Activated CD8-positive, alpha-beta T cell treated with anti-CD3 and anti-CD28 coated beads for 36 hours (primary cell): ENCODE results near the gene SLC12A6. TPM values are rescaled to one million over a fixed set of nuclear protein-coding genes. Genes with fewer than 3 reads are reported as not detected.
"Not testable (repeated sequence)": the region's sequence is repeated elsewhere in the genome, so short reads cannot be mapped to it uniquely, and the experiment has no call there.

Experiments used
- ATAC-seq: fragments of 200-7000 bp; cut with Tn5 transposase; one replicate; pipeline ENCODE4 v1.10.0; 2021; ENCODE audit warnings: mild to moderate bottlenecking, moderate library complexity
- CTCF ChIA-PET: fragments of 350-600 bp; sonication (Branson Sonifier 250); formaldehyde crosslinking; loops from one replicate; lab custom pipeline; 2021; ENCODE audit warnings: antibody characterized with exemption; lab: Charles Lee
- POLR2A ChIA-PET: fragments of 350-600 bp; sonication (Branson Sonifier 250); formaldehyde crosslinking; loops from one replicate; lab custom pipeline; 2021; ENCODE audit warnings: antibody characterized with exemption; lab: Charles Lee
- DNase-seq: peaks from one replicate; pipeline ENCODE4 v3.0.0-alpha.2; 2020
- H3K27ac Mint-ChIP-seq: one replicate; pipeline ENCODE4 v1.8.0; 2021; ENCODE audit warnings: mild to moderate bottlenecking, mixed read lengths
- H3K27me3 Mint-ChIP-seq: one replicate; pipeline ENCODE4 v1.8.0; 2021; ENCODE audit warnings: mixed read lengths
- H3K36me3 Mint-ChIP-seq: one replicate; pipeline ENCODE4 v1.8.0; 2021; ENCODE audit warnings: low read depth, mixed read lengths
- H3K4me1 Mint-ChIP-seq: one replicate; pipeline ENCODE4 v1.8.0; 2021; ENCODE audit warnings: low read depth, mixed read lengths
- H3K4me3 Mint-ChIP-seq: one replicate; pipeline ENCODE4 v1.8.0; 2021; ENCODE audit warnings: mild to moderate bottlenecking, moderate library complexity, mixed read lengths
- H3K9me3 Mint-ChIP-seq: one replicate; pipeline ENCODE4 v1.8.0; 2021; ENCODE audit warnings: mixed read lengths
- CTCF ChIP-seq: fragments of 200-600 bp; IDR thresholded peaks from one replicate; pipeline ENCODE4 v1.8.0; 2022; ENCODE audit warnings: antibody characterized with exemption, mild to moderate bottlenecking
- intact Hi-C: fragments of 100-400 bp; cut with micrococcal nuclease; formaldehyde crosslinking; loops from one replicate; pipeline ENCODE4 v1.10.0; 2022
- total RNA-seq, 2 experiments: library from RNA; stranded (reverse); gene quantifications; one replicate each; pipeline ENCODE4 v1.2.3, GENCODE V29; 2021

SLC12A6 gene
- total RNA-seq: 10 to 100 TPM; 22.2 to 24.8 TPM

DNA sequence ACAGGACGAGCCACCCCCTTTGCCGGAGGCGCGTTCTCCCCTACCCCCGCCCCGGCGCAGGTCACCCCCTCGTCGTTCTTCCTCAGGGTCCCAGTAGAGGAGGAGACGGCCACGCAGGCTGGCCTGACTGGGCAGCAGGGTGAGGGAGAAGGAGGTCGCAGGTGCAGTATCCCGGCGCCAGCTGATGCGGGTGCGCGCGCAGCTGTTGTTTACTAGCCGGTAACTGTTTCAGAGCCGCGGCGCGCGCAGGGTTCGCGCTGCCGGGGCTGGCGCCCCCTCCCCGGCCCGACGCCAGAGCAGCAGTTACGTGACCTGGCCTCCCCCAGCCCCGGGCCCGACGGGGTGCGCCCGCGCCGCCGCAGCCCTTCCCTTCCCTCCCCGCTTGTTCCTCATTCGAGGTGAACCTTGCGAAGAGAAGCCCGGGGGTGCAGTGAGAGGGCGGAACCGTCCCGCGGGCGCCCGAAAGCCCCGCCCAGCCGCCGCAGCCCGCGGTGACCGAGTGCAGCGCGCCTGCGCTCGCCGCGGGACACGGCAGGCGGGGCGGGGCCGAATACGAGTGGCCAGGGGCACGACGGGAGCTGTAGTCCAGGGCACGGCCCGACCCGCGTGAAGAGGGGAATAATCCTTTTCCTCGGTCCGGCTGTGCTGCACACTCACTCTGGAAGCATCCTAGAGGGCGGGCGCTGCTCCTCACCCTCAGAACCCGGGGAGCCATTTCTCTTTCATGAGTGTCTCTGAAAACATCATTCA, at the start of gene SLC12A6:
SLC12A6 (minus strand) TSS at position 225 of the 750 bp plus-strand sequence. CDS start 1,101 bp downstream, outside the sequence.
- peak; percentile 91 for DNase-seq
- intact Hi-C loops: loop anchor here (10.0 kb wide), 1 partner anchor 247 kb away; the partner anchor contains the start of gene GOLGA8B
- no peaks in the 10 kb centered on the region for H3K9me3 Mint-ChIP-seq
- no peak for TF ChIP-seq CTCF
- peak; percentile 85 for ATAC-seq
- ChIA-PET POLR2A (interaction anchor here (0.6 to 3.0 kb wide), 3 partner anchors 10 to 15 kb away, joined by 4 to 18 read pairs (median 5); no protein-coding TSS in a partner anchor), CTCF (interaction anchor here (1.5 to 4.6 kb wide), 6 partner anchors 7 to 250 kb away, joined by 3 to 42 read pairs (median 12); partner anchors contain the start of gene LPCAT4)
- peak within 1 kb of the TSS; percentile 99 for H3K4me3 Mint-ChIP-seq
- no peaks in the 10 kb centered on the region for H3K27me3 Mint-ChIP-seq
- peaks cover 49% of the 10 kb centered on the region for H3K4me1 Mint-ChIP-seq
- peaks cover 29% of the 10 kb centered on the region for H3K36me3 Mint-ChIP-seq
- peak within 1 kb of the TSS; percentile 95 for H3K27ac Mint-ChIP-seq

- ATAC-seq, H3K27me3 Mint-ChIP-seq, intact Hi-C loops: not testable (repeated sequence)
These were observed 44.4 kb upstream of the SLC12A6 start for GRCh38 chr15:34381829-34382521.

DNA sequence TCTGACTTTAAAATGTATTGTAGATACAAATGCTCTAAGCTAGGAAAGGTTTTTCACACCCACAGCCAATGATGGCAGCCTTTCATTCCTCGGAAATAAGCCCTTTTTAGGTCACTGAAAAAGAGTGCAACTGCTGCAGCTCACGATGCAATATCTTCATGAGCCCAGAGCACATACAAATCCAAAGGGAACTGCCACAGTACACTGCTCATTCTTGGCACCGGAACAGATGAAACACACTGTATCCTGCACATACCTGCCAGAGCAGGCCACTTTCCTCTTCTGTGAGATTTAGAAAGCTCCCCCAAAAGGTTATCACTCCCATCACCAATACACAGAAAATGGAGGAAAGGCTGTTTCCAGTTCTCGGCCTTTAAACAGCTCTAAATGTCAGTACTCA, 42.9 kb upstream of the SLC12A6 start:
- H3K4me3 Mint-ChIP-seq, H3K36me3 Mint-ChIP-seq, POLR2A ChIA-PET, H3K4me1 Mint-ChIP-seq, ATAC-seq, H3K27ac Mint-ChIP-seq, DNase-seq, H3K27me3 Mint-ChIP-seq, CTCF ChIA-PET, H3K9me3 Mint-ChIP-seq, intact Hi-C loops: not testable (repeated sequence)

More at GRCh38 chr15:34381829-34382521, 44.4 kb upstream of the SLC12A6 start:
- CTCF ChIA-PET, POLR2A ChIA-PET, H3K4me3 Mint-ChIP-seq, H3K4me1 Mint-ChIP-seq, H3K9me3 Mint-ChIP-seq, DNase-seq, H3K36me3 Mint-ChIP-seq, H3K27ac Mint-ChIP-seq: not testable (repeated sequence)

DNA sequence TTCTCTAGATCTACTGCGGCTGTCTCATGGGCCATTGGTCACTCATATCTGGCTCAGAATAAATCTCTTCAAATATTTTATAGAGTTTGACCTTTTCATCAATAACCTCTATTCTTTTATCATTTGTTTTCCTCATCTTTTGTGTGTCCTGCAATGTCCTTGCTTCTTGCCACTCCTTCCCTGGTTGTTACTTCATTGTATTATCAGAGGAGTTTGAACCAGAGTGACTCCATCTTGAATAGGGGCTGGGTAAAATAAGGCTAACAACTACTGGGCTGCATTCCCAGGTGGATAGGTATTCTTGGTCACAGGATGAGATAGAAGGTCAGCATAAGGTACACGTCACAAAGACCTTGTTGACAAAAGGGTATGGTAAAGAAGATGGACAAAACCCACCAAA, 39.3 kb upstream of the SLC12A6 start:
- no peaks in the 10 kb centered on the region for H3K9me3 Mint-ChIP-seq
- ChIA-PET POLR2A (no interaction called here), CTCF (no interaction called here)
- TF ChIP-seq CTCF: no peak
- intact Hi-C loops: no loop called here
- H3K27ac Mint-ChIP-seq: no peak overlapping the region
- H3K36me3 Mint-ChIP-seq: peaks cover 4% of the 10 kb centered on the region
- no peak for ATAC-seq
- H3K4me1 Mint-ChIP-seq: no peaks in the 10 kb centered on the region
- no peaks in the 10 kb centered on the region for H3K27me3 Mint-ChIP-seq
- no peak overlapping the region for H3K4me3 Mint-ChIP-seq
- DNase-seq: no peak

- H3K27ac Mint-ChIP-seq, H3K4me3 Mint-ChIP-seq, DNase-seq, intact Hi-C loops, H3K9me3 Mint-ChIP-seq, ATAC-seq, H3K4me1 Mint-ChIP-seq, CTCF ChIA-PET, H3K36me3 Mint-ChIP-seq, H3K27me3 Mint-ChIP-seq, POLR2A ChIA-PET: not testable (repeated sequence)
These were observed 38.0 kb upstream of the SLC12A6 start for GRCh38 chr15:34375541-34375940.

DNA sequence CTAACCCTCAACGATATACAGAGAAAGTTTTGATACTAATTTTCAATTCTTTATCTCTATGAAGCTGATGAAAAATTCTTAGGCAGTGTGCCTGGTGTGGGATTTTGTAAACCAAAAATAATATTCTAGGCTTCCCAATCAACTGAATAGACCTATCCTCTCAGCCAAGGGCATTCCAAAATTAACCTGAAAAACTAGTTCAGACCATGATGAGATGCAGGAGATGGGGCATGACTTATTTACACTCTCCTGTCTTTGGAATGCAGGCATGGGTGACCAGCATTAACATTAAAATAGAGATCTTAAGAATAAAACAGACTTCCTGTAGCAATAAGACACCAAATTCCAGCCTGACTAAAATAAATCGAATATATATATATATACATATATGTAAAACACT, 37.2 kb upstream of the SLC12A6 start:
- ChIA-PET POLR2A (no interaction called here), CTCF (interaction anchor here (1.4 kb wide), 1 partner anchor 134 kb away, joined by 4 read pairs; no protein-coding TSS in a partner anchor)
- intact Hi-C loops: no loop called here
- Mint-ChIP-seq H3K9me3 (no peaks in the 10 kb centered on the region), H3K27me3 (no peaks in the 10 kb centered on the region), H3K27ac (no peak overlapping the region), H3K4me3 (no peak overlapping the region), H3K36me3 (no peaks in the 10 kb centered on the region), H3K4me1 (peaks cover 6% of the 10 kb centered on the region)
- TF ChIP-seq CTCF: no peak
- ATAC-seq (no peak), DNase-seq (no peak)
